ENCODE data around the gene SALL2.

Gene SALL2

GRCh38 chr14:21558703-21559170 lies 32.6 kb upstream of the SALL2 start:
- Histone ChIP-seq H3K4me3 (ENCODE audit: low read depth, low read length) (no peak overlapping the region), H3K36me3 (ENCODE audit: control insufficient read depth in 2 of 2, insufficient read depth in 1 of 2, low read length in 2 of 2) (no peaks in the 10 kb centered on the region), H3K4me1 (ENCODE audit: control insufficient read depth, insufficient read depth, low read length) (no peaks in the 10 kb centered on the region), H3K27ac (ENCODE audit: extremely low read depth, low read depth, low read length) (no peak overlapping the region), H3K9me3 (ENCODE audit: control insufficient read depth, insufficient read depth, low read depth, low read length) (no peaks in the 10 kb centered on the region)
- POLR2A ChIA-PET = no interaction called here
- TF ChIP-seq SCRT1 (tag by site-specific recombination; IDR thresholded peaks at IDR 0.05; ENCODE audit: borderline replicate concordance) (no peak), ZBTB20 (tag by site-specific recombination; IDR thresholded peaks at IDR 0.05) (no peak), HOXA7 (CRISPR knock-in tag; IDR thresholded peaks at IDR 0.05; ENCODE audit: borderline replicate concordance) (no peak), ZNF266 (tag by site-specific recombination; IDR thresholded peaks at IDR 0.05; ENCODE audit: low read depth) (no peak), ZSCAN23 (tag by site-specific recombination; IDR thresholded peaks at IDR 0.05) (no peak), ZBTB44 (tag by site-specific recombination; IDR thresholded peaks at IDR 0.05) (no peak)
- CTCF ChIA-PET = interaction anchor here (0.7 to 4.7 kb wide), 8 partner anchors 17 to 544 kb away, joined by 3 to 72 read pairs (median 5); partner anchors contain the start of gene SALL2

GRCh38 chr14:21557084-21557901 lies 31.1 kb upstream of the SALL2 start:
- Histone ChIP-seq H3K27ac (ENCODE audit: extremely low read depth, low read depth, low read length) (no peak overlapping the region), H3K9me3 (ENCODE audit: control insufficient read depth, insufficient read depth, low read depth, low read length) (no peaks in the 10 kb centered on the region), H3K36me3 (ENCODE audit: control insufficient read depth in 2 of 2, insufficient read depth in 1 of 2, low read length in 2 of 2) (no peaks in the 10 kb centered on the region), H3K4me1 (ENCODE audit: control insufficient read depth, insufficient read depth, low read length) (no peaks in the 10 kb centered on the region), H3K4me3 (ENCODE audit: low read depth, low read length) (peak overlapping the region; percentile 20)
- ChIA-PET CTCF (interaction anchor here (0.6 to 4.7 kb wide), 15 partner anchors 23 to 1057 kb away, joined by 3 to 72 read pairs (median 3); no protein-coding TSS in a partner anchor), POLR2A (interaction anchor here (0.6 to 1.9 kb wide), 5 partner anchors 31 to 120 kb away, joined by 5 to 9 read pairs (median 6); partner anchors contain the start of genes CHD8, METTL3 and SALL2)
- TF ChIP-seq ZBTB21 (tag by site-specific recombination; IDR thresholded peaks at IDR 0.05) = no peak
- TF ChIP-seq ZNF280D (tag by site-specific recombination; IDR thresholded peaks at IDR 0.05) = no peak
- no peak for TF ChIP-seq ZNF18 (tag by site-specific recombination; IDR thresholded peaks at IDR 0.05)
- TF ChIP-seq ZNF362 (tag by site-specific recombination; IDR thresholded peaks at IDR 0.05) = no peak
- no peak for TF ChIP-seq ZNF704 (tag by site-specific recombination; IDR thresholded peaks at IDR 0.05)
- peak; percentile 57 for TF ChIP-seq ZNF335 (tag by site-specific recombination; conservative IDR thresholded peaks at IDR 0.05)
- no peak for TF ChIP-seq MYNN (tag by site-specific recombination; IDR thresholded peaks at IDR 0.05; ENCODE audit: borderline replicate concordance)
- TF ChIP-seq ZFP37 (tag by site-specific recombination; IDR thresholded peaks at IDR 0.05) = no peak
- peak; percentile 60; the same call in 1 of the 2 replicates for TF ChIP-seq ZNF513 (tag by site-specific recombination; IDR thresholded peaks at IDR 0.05)
- TF ChIP-seq CTCF (tag by site-specific recombination; IDR thresholded peaks at IDR 0.05) = peak; percentile 59
- TF ChIP-seq TRIM28 (IDR thresholded peaks at IDR 0.05; ENCODE audit: borderline replicate concordance, low read length) = peak; percentile 56; the same call in 1 of the 2 replicates
- TF ChIP-seq SCRT2 (tag by site-specific recombination; IDR thresholded peaks at IDR 0.05) = peak; percentile 45; the same call in 1 of the 2 replicates
